ENCODE measurements around the gene LARP1. TPM values are rescaled to one million over a fixed set of nuclear protein-coding genes. Genes with fewer than 3 reads are reported as not detected.

Gene LARP1
- total RNA-seq, 1 experiment from 2014 or later: 290 TPM

- no peaks in the 10 kb centered on the region for H3K79me2 ChIP-seq (ENCODE audit: low read depth)
- no peaks in the 10 kb centered on the region for H3K4me1 ChIP-seq (replicated peaks; ENCODE audit: insufficient read depth)
- DNase-seq: no peak
- H4K20me1 ChIP-seq (ENCODE audit: insufficient read depth): no peaks in the 10 kb centered on the region
- no peak overlapping the region for H3K27ac ChIP-seq
- no peaks in the 10 kb centered on the region for H3F3A ChIP-seq (ENCODE audit: insufficient read depth, low read depth)
- H3K4me2 ChIP-seq: no peak overlapping the region
- TF ChIP-seq CTCF (conservative IDR thresholded peaks at IDR 0.05): no peak
- no peak for TF ChIP-seq EZH2 (IDR thresholded peaks at IDR 0.05; ENCODE audit: low read depth)
- CTCF ChIA-PET: no interaction called here
- H2AFZ ChIP-seq: no peak overlapping the region
- POLR2A ChIA-PET (ENCODE audit: unreplicated experiment): no interaction called here
- intact Hi-C loops (cut with micrococcal nuclease; ENCODE audit: unreplicated experiment): no loop called here
- no TSS peak for BruUV-seq (replicated peaks)
- H3K27me3 ChIP-seq (ENCODE audit: insufficient read depth, low read depth): no peaks in the 10 kb centered on the region
- no peaks in the 10 kb centered on the region for H3K36me3 ChIP-seq (ENCODE audit: low read depth)
- no peaks in the 10 kb centered on the region for H3K9me3 ChIP-seq (ENCODE audit: insufficient read depth, low read depth)
- H3K9me2 ChIP-seq (ENCODE audit: insufficient read depth): no peaks in the 10 kb centered on the region
- no peak overlapping the region for H3K4me3 ChIP-seq
These were observed 17.4 kb upstream of the LARP1 start for GRCh38 chr5:154737667-154738320.

GRCh38 chr5:154740483-154740882 is 14.7 kb upstream of the LARP1 start:
- Histone ChIP-seq H3K4me3 (no peak overlapping the region), H2AFZ (no peak overlapping the region), H3F3A (ENCODE audit: insufficient read depth, low read depth) (no peaks in the 10 kb centered on the region), H3K9me2 (ENCODE audit: insufficient read depth) (no peaks in the 10 kb centered on the region), H3K4me1 (replicated peaks; ENCODE audit: insufficient read depth) (no peaks in the 10 kb centered on the region), H3K27ac (no peak overlapping the region), H3K79me2 (ENCODE audit: low read depth) (no peaks in the 10 kb centered on the region), H4K20me1 (ENCODE audit: insufficient read depth) (no peaks in the 10 kb centered on the region), H3K27me3 (ENCODE audit: insufficient read depth, low read depth) (no peaks in the 10 kb centered on the region), H3K36me3 (ENCODE audit: low read depth) (no peaks in the 10 kb centered on the region), H3K9me3 (ENCODE audit: insufficient read depth, low read depth) (no peaks in the 10 kb centered on the region), H3K4me2 (no peak overlapping the region)
- intact Hi-C loops (cut with micrococcal nuclease; ENCODE audit: unreplicated experiment): no loop called here
- ChIA-PET CTCF (no interaction called here), POLR2A (ENCODE audit: unreplicated experiment) (no interaction called here)
- BruUV-seq (replicated peaks): no TSS peak
- TF ChIP-seq EZH2 (IDR thresholded peaks at IDR 0.05; ENCODE audit: low read depth) (no peak), CTCF (conservative IDR thresholded peaks at IDR 0.05) (no peak)
- DNase-seq: no peak

DNA sequence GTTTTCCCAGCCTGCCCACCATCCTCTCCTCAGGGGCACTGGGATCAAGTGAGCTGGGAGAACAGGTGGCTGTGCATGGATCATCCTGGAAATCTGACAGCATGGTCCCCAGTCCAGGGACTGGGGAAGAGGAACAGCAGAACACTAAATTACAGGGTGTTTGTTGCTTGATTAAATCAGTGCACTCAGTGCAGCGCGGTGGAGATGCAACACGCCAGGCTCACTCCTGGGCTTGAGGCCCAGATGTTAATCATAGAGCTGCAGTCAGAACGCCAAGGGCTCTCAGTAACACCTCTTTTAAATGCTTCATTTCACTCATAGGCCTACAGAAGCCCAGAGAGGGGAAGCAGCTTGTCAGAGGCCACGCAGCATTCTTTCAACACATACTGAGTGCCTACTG is 14.2 kb upstream of the LARP1 start:
- Histone ChIP-seq H3K9me3 (ENCODE audit: insufficient read depth, low read depth) (no peaks in the 10 kb centered on the region), H3F3A (ENCODE audit: insufficient read depth, low read depth) (no peaks in the 10 kb centered on the region), H2AFZ (no peak overlapping the region), H3K4me1 (replicated peaks; ENCODE audit: insufficient read depth) (no peaks in the 10 kb centered on the region), H3K79me2 (ENCODE audit: low read depth) (no peaks in the 10 kb centered on the region), H3K9me2 (ENCODE audit: insufficient read depth) (no peaks in the 10 kb centered on the region), H3K27me3 (ENCODE audit: insufficient read depth, low read depth) (no peaks in the 10 kb centered on the region), H3K4me2 (no peak overlapping the region), H3K36me3 (ENCODE audit: low read depth) (no peaks in the 10 kb centered on the region), H3K27ac (no peak overlapping the region), H4K20me1 (ENCODE audit: insufficient read depth) (no peaks in the 10 kb centered on the region), H3K4me3 (no peak overlapping the region)
- intact Hi-C loops (cut with micrococcal nuclease; ENCODE audit: unreplicated experiment): no loop called here
- DNase-seq: no peak
- TF ChIP-seq CTCF (conservative IDR thresholded peaks at IDR 0.05): no peak
- TF ChIP-seq EZH2 (IDR thresholded peaks at IDR 0.05; ENCODE audit: low read depth): no peak
- CTCF ChIA-PET: no interaction called here
- POLR2A ChIA-PET (ENCODE audit: unreplicated experiment): no interaction called here
- no TSS peak for BruUV-seq (replicated peaks)
